ENCODE data around the gene STAB1. TPM values are rescaled to one million over a fixed set of nuclear protein-coding genes. Genes with fewer than 3 reads are reported as not detected.

Gene STAB1, protein sequence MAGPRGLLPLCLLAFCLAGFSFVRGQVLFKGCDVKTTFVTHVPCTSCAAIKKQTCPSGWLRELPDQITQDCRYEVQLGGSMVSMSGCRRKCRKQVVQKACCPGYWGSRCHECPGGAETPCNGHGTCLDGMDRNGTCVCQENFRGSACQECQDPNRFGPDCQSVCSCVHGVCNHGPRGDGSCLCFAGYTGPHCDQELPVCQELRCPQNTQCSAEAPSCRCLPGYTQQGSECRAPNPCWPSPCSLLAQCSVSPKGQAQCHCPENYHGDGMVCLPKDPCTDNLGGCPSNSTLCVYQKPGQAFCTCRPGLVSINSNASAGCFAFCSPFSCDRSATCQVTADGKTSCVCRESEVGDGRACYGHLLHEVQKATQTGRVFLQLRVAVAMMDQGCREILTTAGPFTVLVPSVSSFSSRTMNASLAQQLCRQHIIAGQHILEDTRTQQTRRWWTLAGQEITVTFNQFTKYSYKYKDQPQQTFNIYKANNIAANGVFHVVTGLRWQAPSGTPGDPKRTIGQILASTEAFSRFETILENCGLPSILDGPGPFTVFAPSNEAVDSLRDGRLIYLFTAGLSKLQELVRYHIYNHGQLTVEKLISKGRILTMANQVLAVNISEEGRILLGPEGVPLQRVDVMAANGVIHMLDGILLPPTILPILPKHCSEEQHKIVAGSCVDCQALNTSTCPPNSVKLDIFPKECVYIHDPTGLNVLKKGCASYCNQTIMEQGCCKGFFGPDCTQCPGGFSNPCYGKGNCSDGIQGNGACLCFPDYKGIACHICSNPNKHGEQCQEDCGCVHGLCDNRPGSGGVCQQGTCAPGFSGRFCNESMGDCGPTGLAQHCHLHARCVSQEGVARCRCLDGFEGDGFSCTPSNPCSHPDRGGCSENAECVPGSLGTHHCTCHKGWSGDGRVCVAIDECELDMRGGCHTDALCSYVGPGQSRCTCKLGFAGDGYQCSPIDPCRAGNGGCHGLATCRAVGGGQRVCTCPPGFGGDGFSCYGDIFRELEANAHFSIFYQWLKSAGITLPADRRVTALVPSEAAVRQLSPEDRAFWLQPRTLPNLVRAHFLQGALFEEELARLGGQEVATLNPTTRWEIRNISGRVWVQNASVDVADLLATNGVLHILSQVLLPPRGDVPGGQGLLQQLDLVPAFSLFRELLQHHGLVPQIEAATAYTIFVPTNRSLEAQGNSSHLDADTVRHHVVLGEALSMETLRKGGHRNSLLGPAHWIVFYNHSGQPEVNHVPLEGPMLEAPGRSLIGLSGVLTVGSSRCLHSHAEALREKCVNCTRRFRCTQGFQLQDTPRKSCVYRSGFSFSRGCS (N-terminal part only)
- total RNA-seq: 10 to 100 TPM; 58.6 to 71.9 TPM
- polyA plus RNA-seq (ENCODE audit: insufficient read depth, low read depth, low replicate concordance): 41.7 TPM
- long read RNA-seq, donor 1, partial matches to known transcripts: 84 of 123 reads
- long read RNA-seq, donor 1, other reads (novel, unspliced or antisense): 39 of 123 reads
- long read RNA-seq, donor 2: 0 reads

DNA sequence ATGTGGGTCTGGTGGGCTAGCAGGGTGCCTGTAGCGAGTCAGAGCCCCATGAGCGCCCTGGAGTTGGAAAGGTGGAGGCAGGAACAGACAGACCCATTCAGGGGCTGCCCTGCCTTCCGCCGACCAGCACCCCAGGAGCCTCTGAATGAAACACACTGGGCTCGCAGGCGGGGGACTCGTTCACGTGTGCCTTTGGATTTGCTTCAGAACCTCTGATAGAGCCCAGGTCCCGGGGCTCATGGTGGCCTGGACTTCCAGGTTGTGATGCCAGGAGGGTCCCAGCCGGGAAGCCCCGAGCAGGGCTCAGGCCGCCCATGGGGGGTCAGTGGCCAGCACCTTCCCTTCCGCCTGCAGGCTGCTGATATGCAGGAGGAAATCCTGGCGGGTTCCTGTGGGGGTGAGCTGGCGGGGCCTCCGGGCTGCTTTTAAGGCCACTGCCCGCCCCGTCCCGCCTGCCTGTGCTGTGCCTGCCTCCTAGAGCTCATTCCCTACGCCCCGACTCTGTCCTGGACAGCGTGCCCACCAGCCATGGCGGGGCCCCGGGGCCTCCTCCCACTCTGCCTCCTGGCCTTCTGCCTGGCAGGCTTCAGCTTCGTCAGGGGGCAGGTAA is at the start of gene STAB1:
Gene STAB1 (plus strand): TSS at position 453 of the 610 bp plus-strand sequence. CDS start 76 bp downstream, at position 529.
- peak within 1 kb of the TSS; percentile 58 to 74 for H3K27ac ChIP-seq
- intact Hi-C loops (cut with DNase I; ENCODE audit: low total_unique reads): no loop called here
- peak within 1 kb of the TSS in 1 of 2 donors; percentile 10 for H3K4me3 ChIP-seq
- no peaks in the 10 kb centered on the region for H3K36me3 ChIP-seq (ENCODE audit: low read depth, missing control alignments)
- no peaks in the 10 kb centered on the region for H3K27me3 ChIP-seq
- H3K9me3 ChIP-seq: no peaks in the 10 kb centered on the region
- TF ChIP-seq, protein P1, sequence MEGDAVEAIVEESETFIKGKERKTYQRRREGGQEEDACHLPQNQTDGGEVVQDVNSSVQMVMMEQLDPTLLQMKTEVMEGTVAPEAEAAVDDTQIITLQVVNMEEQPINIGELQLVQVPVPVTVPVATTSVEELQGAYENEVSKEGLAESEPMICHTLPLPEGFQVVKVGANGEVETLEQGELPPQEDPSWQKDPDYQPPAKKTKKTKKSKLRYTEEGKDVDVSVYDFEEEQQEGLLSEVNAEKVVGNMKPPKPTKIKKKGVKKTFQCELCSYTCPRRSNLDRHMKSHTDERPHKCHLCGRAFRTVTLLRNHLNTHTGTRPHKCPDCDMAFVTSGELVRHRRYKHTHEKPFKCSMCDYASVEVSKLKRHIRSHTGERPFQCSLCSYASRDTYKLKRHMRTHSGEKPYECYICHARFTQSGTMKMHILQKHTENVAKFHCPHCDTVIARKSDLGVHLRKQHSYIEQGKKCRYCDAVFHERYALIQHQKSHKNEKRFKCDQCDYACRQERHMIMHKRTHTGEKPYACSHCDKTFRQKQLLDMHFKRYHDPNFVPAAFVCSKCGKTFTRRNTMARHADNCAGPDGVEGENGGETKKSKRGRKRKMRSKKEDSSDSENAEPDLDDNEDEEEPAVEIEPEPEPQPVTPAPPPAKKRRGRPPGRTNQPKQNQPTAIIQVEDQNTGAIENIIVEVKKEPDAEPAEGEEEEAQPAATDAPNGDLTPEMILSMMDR (IDR thresholded peaks at IDR 0.05): no peak
- TF ChIP-seq POLR2A (IDR thresholded peaks at IDR 0.05): no peak
- peak; percentile 46 for DNase-seq
- 55 to 56% methylated on average over 17 to 25 of the region's 25 CpGs for WGBS, 2 donors
- H3K4me1 ChIP-seq: peaks cover 46% of the 10 kb centered on the region

DNA sequence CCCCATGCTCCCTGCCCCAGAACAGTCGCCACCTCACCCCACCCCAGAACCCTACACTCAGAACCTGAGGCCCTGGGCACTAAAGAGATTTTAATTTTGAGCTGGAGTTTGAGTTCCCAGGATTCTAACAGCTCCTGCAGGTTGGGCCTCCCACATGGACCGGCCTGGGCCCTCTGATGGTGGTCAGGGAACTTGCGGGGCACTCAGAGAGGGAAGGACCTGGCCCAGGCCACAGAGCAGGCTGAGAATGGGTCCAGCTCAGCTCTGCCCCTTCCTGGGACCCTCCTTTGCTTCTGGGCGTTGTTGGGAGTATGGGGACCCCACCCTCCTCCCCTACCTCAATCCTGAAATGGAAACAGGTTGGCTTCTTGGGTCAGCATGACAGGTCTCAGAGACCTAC is 49.1 kb upstream of the STAB1 start:
- WGBS, 2 donors: 99 to 100% methylated on average over 1 to 4 of the region's 4 CpGs
- Histone ChIP-seq H3K4me1 (peaks cover 9% of the 10 kb centered on the region), H3K27ac (no peak overlapping the region), H3K9me3 (no peaks in the 10 kb centered on the region), H3K4me3 (no peak overlapping the region), H3K36me3 (ENCODE audit: low read depth, missing control alignments) (no peaks in the 10 kb centered on the region), H3K27me3 (no peaks in the 10 kb centered on the region)
- intact Hi-C loops (cut with DNase I; ENCODE audit: low total_unique reads): no loop called here
- DNase-seq: no peak
- TF ChIP-seq, protein P1 (IDR thresholded peaks at IDR 0.05): no peak
- TF ChIP-seq POLR2A (IDR thresholded peaks at IDR 0.05): no peak

DNA sequence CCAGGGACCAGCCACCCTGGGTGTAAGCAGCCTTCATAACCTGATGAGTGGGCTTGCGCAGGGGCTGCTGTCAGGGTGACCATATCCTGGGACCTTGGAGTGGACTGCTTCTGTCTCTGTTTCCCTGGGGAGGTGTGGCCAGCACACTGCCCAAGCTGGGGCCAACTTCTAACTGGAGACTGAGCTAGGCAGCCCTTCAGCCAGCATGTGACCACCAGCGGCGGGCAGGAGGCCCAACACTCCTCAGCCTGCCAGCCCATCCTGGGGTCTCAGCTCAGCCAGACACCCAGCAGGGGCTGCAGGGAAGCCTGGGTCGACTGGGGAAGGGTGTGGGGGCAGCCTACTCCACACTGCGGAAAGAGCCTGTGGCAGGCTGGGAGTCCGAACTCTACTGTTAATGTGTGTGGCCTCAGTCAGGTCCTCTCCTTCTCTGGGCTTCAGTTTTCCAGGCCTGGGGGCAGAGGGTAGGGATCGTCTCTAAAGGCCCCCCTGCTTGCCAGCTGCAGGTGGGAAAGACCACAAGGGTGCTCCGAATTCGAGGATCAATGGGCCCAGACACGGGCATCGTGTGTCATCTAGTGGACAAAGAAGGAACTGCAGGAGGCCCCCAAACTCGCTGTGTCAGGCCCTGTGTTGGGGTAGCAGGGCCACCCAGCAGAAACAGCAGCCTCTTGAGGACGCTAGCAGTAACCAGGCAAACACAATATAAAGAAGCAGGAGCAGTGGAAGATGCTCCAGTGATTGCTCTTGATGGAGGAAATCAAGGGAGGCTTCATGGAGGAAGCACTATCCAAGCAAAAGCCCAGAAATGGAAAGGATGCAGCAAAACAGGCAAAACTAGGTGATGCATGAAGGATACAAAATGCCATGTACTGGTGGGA is 48.3 kb upstream of the STAB1 start:
- no peak overlapping the region for H3K27ac ChIP-seq
- no peaks in the 10 kb centered on the region for H3K9me3 ChIP-seq
- intact Hi-C loops (cut with DNase I; ENCODE audit: low total_unique reads): no loop called here
- WGBS, 2 donors: 22 to 52% methylated on average over 6 to 13 of the region's 13 CpGs
- no peak for DNase-seq
- H3K4me1 ChIP-seq: peaks cover 9% of the 10 kb centered on the region
- H3K27me3 ChIP-seq: no peaks in the 10 kb centered on the region
- no peaks in the 10 kb centered on the region for H3K36me3 ChIP-seq (ENCODE audit: low read depth, missing control alignments)
- TF ChIP-seq, protein P1 (IDR thresholded peaks at IDR 0.05): peak; percentile 89 to 99 (median 95)
- no peak for TF ChIP-seq POLR2A (IDR thresholded peaks at IDR 0.05)
- no peak overlapping the region for H3K4me3 ChIP-seq

All from testis (tissue), 5 donors.